HG03066 (cell line): ENCODE results near the gene FARS2.
A peak's percentile ranks its signal among the peaks of the same experiment; 100 is the strongest.

Experiments used
- ATAC-seq: cut with Tn5 transposase; IDR thresholded peaks from one replicate; pipeline ENCODE4 v1.9.1; 2021; ENCODE audit warnings: low read depth; ENCODE audit not compliant: unreplicated experiment

The FARS2 gene

GRCh38 chr6:5705252-5705651 lies 443.9 kb downstream of the FARS2 start:
- no peak for ATAC-seq

DNA sequence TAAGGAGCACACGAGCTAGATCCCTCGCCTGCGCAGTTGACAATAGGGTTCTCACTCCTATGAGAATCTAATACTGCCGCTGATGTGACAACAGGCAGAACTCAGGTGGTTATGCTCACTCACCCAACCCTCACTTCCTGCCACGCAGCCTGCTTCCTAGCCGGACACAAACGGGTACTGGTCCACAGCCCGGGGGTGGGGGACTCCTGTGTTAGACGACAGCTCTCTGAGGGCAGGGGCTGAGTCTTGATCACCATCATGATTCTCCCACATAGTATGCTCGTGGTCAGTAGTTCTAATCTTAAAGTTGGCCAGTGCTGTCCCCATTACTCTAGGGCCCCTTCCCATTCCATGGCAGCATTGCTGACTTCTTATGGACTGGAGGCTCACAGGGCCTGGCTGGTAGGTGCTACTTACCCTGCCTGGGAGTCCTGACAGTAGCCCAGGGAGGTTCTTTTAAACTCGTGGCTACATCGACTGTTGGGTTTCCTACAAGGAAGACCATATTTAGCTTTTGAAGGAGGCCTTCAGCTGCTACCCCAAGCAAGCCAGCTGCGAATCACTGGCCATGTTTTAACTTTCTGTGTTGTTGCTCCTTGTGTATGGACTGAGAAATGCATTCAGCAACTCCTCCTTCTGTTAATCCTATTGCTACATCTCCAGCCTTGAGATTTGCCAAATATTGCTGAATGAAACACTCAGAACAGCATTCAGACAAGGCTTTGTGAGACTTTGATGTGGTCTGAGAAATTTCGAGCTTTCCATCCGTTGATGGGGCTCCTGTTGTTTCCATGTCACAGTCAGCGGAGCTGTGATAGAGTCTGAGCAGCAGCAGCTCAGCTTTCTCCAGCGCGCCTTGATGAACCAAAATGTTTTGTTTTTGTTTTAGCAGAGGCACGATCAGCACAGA lies 445.1 kb downstream of the FARS2 start:
- ATAC-seq, result no peak

DNA sequence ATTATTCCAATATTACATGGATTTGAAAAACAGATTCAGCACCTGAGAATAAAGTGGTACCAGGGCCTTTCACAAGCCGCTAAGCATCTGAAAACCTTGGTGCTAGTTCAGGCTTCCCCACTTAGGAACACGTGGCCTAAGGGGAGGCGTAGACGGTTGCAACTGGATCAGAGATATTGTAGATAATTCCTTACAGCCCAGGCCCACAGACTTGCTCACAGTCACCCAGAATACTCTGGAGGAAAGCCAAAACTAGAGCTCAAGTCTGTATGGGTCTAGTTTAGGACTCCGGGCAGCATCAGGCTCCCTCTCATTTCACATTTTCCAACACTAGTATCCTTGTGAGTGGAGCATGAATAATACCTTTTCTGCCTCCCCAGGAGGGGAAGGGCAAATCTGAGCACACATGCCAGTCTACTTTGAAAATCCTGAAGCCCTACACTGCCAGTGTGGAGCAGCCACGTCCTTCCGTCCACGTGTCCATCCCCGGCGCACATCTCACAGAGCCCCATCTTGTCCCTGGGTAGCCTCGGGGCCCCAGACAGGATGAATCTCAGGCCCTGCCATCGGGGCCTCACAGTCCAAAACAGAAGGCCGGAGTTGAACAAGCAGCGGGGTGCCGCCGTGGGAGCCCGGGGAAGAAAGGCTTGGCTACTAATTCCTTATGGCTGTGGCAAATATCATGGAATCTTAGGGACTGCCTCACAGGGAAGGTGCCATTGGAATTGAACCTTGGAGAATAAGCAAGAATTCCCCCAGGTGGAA lies 446.1 kb downstream of the FARS2 start:
- ATAC-seq, result no peak

GRCh38 chr6:5710516-5710915 lies 449.2 kb downstream of the FARS2 start:
- ATAC-seq, result no peak

GRCh38 chr6:5710936-5711335 lies 449.6 kb downstream of the FARS2 start:
- no peak for ATAC-seq

- no peak for ATAC-seq
Measured at GRCh38 chr6:5712349-5713215, 451.3 kb downstream of the FARS2 start.

GRCh38 chr6:5713519-5713918 lies 452.2 kb downstream of the FARS2 start:
- ATAC-seq, result no peak

DNA sequence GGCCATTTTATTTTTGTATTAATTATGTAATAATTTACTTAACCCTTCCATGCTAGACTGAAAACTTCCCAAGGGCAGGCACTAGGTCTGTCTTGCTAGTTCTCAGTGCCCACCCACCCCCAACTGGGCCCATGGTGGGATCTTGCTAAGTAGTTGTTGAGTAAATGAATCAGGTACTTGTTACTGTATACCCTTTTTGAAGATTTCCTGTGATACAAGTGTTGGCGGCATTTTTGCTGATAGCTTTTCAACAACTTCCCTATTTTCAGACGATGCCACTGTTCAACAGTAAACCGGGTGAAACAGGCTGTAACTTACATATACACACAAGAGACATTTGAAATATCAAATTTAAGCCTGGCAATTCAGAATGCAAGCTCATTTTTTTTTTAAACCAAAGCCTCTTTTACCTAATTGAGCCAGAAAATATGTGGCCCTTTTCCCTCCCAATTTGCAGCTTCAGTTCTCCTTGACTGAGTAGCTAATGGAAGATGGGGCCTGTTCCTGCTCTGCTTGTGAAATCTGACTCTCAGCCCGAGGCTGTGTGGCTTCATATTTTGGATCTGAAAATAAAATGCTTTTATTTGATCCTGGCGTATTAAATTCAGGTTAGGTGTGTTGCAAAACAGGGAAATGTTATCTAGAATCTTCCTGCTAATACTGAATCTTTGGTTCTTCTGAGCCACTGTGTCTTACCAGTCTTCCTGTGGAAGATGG lies 457.1 kb downstream of the FARS2 start:
- no peak for ATAC-seq

DNA sequence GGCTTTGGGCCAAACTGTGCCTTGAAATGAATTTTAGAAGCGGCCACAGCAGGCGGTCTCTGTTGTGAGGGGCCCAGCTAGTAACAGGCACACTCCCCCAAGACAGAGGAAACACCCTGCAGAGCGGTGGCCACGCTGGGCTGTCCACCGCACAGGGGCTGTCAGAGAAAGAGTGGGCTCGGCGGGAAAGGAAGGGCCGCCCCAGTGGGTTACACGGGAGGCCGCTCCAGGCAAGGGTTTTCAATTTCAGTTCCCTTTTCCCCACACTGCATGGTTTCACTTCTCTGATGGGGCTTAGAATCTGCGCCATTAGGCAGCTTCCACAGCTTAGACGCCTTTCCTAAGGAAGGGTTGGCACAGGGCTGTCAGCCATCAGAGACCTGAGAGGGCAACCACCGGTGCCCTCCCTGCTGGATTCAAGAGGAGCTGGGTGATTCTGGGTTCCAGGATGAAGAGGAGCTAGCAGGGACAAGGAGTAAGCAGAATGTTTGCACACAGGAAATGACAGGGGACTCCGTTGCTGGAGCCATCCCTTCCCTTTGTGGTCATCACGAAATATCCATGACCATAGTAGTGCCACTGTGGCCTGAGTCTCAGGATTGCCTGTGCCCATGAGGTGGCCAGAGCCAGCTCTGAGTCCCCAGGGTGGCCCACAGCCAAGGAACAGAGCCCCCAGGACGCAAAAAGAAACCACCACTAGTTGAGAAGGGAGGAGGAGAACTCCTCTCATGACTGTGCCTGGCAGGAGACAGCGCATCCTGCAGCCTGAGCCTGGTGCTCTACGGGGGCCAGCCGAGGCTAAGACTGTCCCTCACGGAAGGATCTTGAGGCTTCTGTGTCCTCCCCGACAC lies 462.8 kb downstream of the FARS2 start:
- ATAC-seq, result peak; percentile 98

DNA sequence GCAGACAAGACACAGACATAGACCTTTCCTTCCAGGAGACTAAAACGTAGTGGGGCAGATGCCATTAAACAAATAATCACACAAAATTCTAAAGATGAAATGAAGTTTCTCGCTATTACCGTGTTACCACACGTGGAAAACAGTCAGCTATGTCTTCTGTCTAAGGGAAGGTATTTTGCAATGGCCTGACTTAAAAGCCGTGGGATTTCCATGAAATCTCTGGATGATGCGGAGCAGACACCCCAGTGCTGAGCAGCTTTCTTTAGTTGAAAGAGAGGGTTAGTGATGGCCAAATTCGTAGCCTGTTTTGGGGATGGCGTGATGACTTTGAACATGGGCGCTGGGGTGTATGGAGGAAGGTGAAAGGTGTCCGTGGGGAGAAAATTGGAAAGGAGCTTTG lies 463.6 kb downstream of the FARS2 start:
- no peak for ATAC-seq

DNA sequence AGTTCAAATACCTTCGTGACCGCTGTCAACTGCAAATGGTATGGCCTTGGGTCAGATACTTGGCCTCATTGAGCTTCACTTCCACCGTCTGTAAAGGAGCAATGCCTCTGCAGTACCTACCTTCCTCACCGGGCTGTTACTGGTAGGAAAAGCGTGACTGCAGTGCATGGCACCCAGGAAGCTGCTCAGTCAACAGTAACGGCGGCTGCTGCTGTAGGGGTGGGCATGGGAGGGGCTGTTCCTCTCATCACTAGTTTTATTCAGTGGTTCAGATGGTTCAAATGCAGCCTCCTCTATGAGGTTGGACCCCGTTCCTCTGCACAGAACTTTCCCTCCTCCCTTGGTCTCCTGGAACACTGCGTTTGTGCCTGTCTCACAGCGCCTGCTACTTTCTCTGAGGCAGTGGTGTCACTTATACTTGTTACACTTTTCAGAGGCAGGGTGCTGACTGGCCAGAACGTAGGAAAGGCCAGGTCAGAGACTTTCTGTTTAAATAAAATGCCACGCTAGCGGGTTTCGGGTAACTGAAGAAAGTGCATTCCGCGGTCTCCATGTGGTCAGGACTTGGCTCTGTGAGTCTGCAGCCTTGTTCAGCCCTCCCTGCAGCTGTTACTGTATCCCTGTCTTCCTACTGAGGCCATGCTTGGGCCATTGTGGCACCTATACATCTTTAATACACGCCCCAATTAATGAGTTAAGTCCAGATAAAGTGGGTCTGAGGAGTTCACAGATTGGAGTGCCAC lies 465.8 kb downstream of the FARS2 start:
- no peak for ATAC-seq

- ATAC-seq, result no peak
Measured at GRCh38 chr6:5728351-5729079, 467.2 kb downstream of the FARS2 start.

DNA sequence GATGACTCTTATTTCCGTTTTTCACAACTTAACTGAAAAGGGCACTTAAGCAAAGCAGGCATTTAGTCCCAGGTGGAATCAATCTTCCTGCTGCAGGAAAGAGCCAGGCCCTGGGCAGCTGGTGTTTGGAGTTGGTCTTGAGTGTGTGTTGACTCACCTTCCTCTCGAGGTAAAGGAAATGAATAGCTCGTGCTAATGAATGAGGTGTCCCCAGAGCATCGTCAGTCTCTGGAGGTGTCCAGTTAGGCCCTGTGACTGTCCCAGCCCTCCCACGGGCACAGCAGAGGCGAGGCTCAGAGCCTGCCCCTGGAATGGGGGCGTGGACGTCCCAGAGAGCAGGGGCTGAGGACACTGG lies 467.7 kb downstream of the FARS2 start:
- ATAC-seq, result no peak

DNA sequence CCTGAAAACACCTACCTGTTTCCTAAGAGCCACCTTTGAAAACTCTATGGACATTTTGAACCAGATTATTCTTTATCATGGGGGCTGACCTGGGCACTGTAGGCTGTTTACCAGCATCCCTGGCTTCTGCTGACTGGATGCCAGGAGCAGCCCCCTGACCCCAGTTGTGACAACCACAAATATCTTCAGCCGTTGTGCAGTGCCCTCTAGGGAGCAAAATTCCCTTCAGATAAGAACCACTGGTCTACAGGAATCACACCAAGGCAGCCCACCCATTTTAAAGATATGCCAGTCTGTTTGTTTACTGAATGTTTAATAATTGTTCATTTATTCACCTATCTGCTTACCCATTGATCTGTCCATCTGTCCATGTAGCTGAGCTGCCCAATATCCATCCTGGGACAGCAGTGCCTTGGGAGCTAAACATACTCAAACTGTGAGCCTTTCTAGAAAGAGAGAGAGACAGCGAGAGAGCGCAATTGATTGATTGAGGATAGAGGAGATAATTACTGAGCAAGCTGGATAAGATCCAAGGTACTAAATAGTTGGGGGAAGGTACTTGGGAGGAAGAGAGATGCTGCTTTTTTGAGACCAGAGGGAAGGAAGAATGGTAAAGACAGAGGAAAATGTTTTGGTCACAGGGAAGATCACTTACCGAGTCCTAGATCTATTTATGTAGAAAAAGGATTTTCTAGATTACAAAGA lies 468.7 kb downstream of the FARS2 start:
- ATAC-seq, result no peak

DNA sequence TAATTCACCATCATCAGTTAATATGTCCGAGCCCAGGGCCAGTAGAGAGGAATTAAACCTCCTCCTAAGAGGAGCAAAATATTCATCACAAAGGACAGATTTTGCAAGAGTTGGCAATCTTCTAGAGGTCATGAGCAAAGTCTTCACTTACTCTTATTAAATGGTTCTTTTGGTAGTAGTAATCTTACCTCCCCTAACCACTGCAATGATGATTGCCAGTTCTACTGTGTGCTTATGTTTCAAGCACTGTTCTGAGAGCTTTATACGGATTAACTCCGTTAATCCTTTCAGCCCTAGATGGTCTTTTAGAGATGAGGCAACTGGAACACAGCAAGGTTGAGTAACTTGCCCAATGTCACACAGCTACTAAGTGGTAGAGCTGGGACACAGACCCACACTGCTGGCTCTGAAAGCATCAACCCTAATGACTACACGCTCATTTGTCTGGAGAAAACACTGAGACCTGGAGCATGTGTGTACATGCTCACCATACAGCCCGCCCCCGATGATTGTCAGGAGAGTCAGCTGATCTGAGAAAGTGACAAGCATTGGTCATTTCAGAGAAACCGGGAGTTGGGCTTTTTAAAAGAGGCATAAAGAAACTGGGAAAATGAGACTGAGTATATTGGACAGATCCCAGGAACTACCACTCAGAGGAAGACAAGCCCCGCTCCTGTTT lies 469.4 kb downstream of the FARS2 start:
- no peak for ATAC-seq

GRCh38 chr6:5731435-5731834 lies 470.1 kb downstream of the FARS2 start:
- ATAC-seq, result no peak

GRCh38 chr6:5732496-5732895 lies 471.2 kb downstream of the FARS2 start:
- no peak for ATAC-seq
